CD14-positive monocyte (primary cell): ENCODE results near the gene UGT3A1. TPM values are rescaled to one million over a fixed set of nuclear protein-coding genes. Genes with fewer than 3 reads are reported as not detected.

Experiments
- DNase-seq, 3 donors: peaks; one replicate each; pipeline ENCODE4 v3.0.0-alpha.2; 2011 to 2022
- H2AFZ ChIP-seq: 2 replicates; pipeline ENCODE4 v1.6.0; 2012; ENCODE audit warnings: mild to moderate bottlenecking, low read depth, low read length, inconsistent platforms; ENCODE audit not compliant: insufficient read depth, poor library complexity, severe bottlenecking
- H3K27ac ChIP-seq, 2 donors: 1 replicate in 1 of 2; 2 replicates in 1 of 2; pipeline ENCODE4 v1.5.1; 2012 to 2013; ENCODE audit warnings: low read length in 2 of 2, control low read depth in 1 of 2, inconsistent platforms in 1 of 2, low read depth in 1 of 2, mild to moderate bottlenecking in 1 of 2
- H3K27me3 ChIP-seq, 2 donors: one replicate each; pipeline versions ENCODE4 v1.6.0 to v1.6.1; 2011 to 2013; ENCODE audit warnings: low read length in 2 of 2; ENCODE audit not compliant: control insufficient read depth in 2 of 2, insufficient read depth in 2 of 2
- H3K36me3 ChIP-seq, 2 donors: replicated peaks in 1 of 2; 1 replicate in 1 of 2; 2 replicates in 1 of 2; pipeline versions ENCODE4 v1.5.1 to v1.6.1; 2012 to 2013; ENCODE audit warnings: low read length in 2 of 2, control low read depth in 1 of 2, inconsistent platforms in 1 of 2, mild to moderate bottlenecking in 1 of 2; ENCODE audit not compliant: insufficient read depth in 2 of 2, control insufficient read depth in 1 of 2
- H3K4me1 ChIP-seq, 2 donors: 1 replicate in 1 of 2; 2 replicates in 1 of 2; pipeline versions ENCODE4 v1.5.1 to v1.6.1; 2012 to 2013; ENCODE audit warnings: low read length in 2 of 2, control low read depth in 1 of 2, inconsistent platforms in 1 of 2, mild to moderate bottlenecking in 1 of 2, moderate library complexity in 1 of 2; ENCODE audit not compliant: insufficient read depth in 2 of 2, control insufficient read depth in 1 of 2
- H3K4me2 ChIP-seq: replicated peaks from 2 replicates; pipeline ENCODE3; 2012; ENCODE audit warnings: low read length, moderate library complexity, mild to moderate bottlenecking; ENCODE audit not compliant: poor library complexity, severe bottlenecking; ENCODE audit errors: extremely low read depth
- H3K4me3 ChIP-seq, 3 experiments: fragments of 200-600 bp in 1 of 3; sonication (generic) in 1 of 3; replicated peaks in 1 of 3; 1 replicate in 2 of 3; 2 replicates in 1 of 3; pipeline ENCODE4 v1.5.1; 2011 to 2013; ENCODE audit warnings: low read length in 3 of 3, mild to moderate bottlenecking in 3 of 3, control low read depth in 2 of 3, low read depth in 2 of 3, inconsistent platforms in 1 of 3, moderate library complexity in 1 of 3
- H3K79me2 ChIP-seq: 2 replicates; pipeline ENCODE4 v1.6.0; 2012; ENCODE audit warnings: mild to moderate bottlenecking, control low read depth, inconsistent platforms, low read length, moderate library complexity; ENCODE audit not compliant: insufficient read depth
- H3K9ac ChIP-seq: 2 replicates; pipeline ENCODE4 v1.6.0; 2017; ENCODE audit warnings: low read length, mild to moderate bottlenecking; ENCODE audit not compliant: insufficient read depth, poor library complexity, severe bottlenecking
- H3K9me3 ChIP-seq, 2 donors: replicated peaks in 1 of 2; 1 replicate in 1 of 2; 2 replicates in 1 of 2; pipeline versions ENCODE4 v1.5.1 to v1.6.1; 2012 to 2013; ENCODE audit warnings: low read length in 2 of 2, control low read depth in 1 of 2; ENCODE audit not compliant: control insufficient read depth in 1 of 2, insufficient read depth in 1 of 2
- H4K20me1 ChIP-seq: 2 replicates; pipeline ENCODE4 v1.6.0; 2012; ENCODE audit warnings: mild to moderate bottlenecking, low read length, control low read depth, moderate library complexity; ENCODE audit not compliant: insufficient read depth
- H3K27ac Mint-ChIP-seq, 7 donors: one replicate each; pipeline ENCODE4 v1.8.0; 2020; ENCODE audit warnings: mild to moderate bottlenecking in 7 of 7, mixed read lengths in 7 of 7, moderate library complexity in 6 of 7, inconsistent platforms in 2 of 7
- H3K27me3 Mint-ChIP-seq, 3 donors: one replicate each; pipeline ENCODE4 v1.8.0; 2021 to 2022; ENCODE audit warnings: low read depth in 3 of 3, mild to moderate bottlenecking in 3 of 3, mixed read lengths in 3 of 3, moderate library complexity in 3 of 3, inconsistent platforms in 1 of 3
- H3K36me3 Mint-ChIP-seq, 2 donors: one replicate each; pipeline ENCODE4 v1.8.0; 2020; ENCODE audit warnings: mixed read lengths in 2 of 2, inconsistent platforms in 1 of 2, mild to moderate bottlenecking in 1 of 2
- H3K4me1 Mint-ChIP-seq: one replicate; pipeline ENCODE4 v1.8.0; 2020; ENCODE audit warnings: mild to moderate bottlenecking, mixed read lengths
- H3K4me3 Mint-ChIP-seq, 2 donors: one replicate each; pipeline ENCODE4 v1.8.0; 2020; ENCODE audit warnings: mild to moderate bottlenecking in 2 of 2, mixed read lengths in 2 of 2, moderate library complexity in 1 of 2
- H3K9me3 Mint-ChIP-seq, 7 donors: one replicate each; pipeline ENCODE4 v1.8.0; 2020 to 2022; ENCODE audit warnings: mixed read lengths in 7 of 7, mild to moderate bottlenecking in 6 of 7, moderate library complexity in 6 of 7, inconsistent platforms in 2 of 7
- WGBS: methylation state at CpG from one replicate; pipeline ENCODE4 v1.1.5; 2013; ENCODE audit warnings: missing lambda C conversion rate; ENCODE audit not compliant: insufficient coverage; 5-methylcytosine and 5-hydroxymethylcytosine counted together
- intact Hi-C, 2 donors: fragments of 100-400 bp; cut with micrococcal nuclease; formaldehyde crosslinking; loops; one replicate each; pipeline versions ENCODE4 v1.15.0 to v1.15.1; 2023
- polyA plus RNA-seq, 3 donors: library from polyadenylated mRNA; depleted of rRNA in 1 of 3; unstranded in 2 of 3; stranded (reverse) in 1 of 3; fragments of 300-500 nt in 2 of 3; fragments of >200 nt in 1 of 3; fragmentation: Illumina TruSeq in 2 of 3; gene quantifications; 1 replicate in 2 of 3; 2 replicates in 1 of 3; pipeline ENCODE4 v1.2.3, GENCODE V29; 2012 to 2021
- TF ChIP-seq, protein P1 (sequence below): fragments of 200-600 bp; IDR thresholded peaks from one replicate; pipeline ENCODE4 v1.8.0; 2022; ENCODE audit warnings: antibody characterized with exemption, mild to moderate bottlenecking

The UGT3A1 gene
- polyA plus RNA-seq, 3 donors, result not detected

DNA sequence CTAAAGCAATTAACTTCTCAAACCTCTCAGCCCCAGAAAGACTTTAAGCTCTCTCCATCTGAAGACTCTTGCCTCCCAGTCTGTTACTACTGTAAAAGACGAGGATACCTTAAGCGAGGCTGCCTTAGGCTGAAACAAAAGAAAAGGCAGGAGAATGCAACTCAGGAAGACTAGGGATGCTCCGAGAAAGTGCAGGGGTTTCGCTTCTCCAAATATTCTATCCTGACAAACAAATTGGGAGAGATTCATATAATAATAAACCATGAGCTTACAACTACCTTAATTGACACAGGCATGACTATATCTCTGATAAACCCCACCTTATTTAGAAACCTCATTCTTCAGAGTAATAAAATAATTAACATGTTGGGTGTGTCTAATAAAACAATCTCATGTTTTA lies 4.9 kb upstream of the UGT3A1 start:
- Mint-ChIP-seq H3K4me1 (no peaks in the 10 kb centered on the region), H3K9me3 (peaks cover 0 to 20% (median 6%) of the 10 kb centered on the region in 7 donors), H3K27ac (no peak overlapping the region), H3K4me3 (no peak overlapping the region), H3K36me3 (no peaks in the 10 kb centered on the region), H3K27me3 (peaks cover 3 to 16% (median 8%) of the 10 kb centered on the region in 3 donors)
- TF ChIP-seq, protein P1, sequence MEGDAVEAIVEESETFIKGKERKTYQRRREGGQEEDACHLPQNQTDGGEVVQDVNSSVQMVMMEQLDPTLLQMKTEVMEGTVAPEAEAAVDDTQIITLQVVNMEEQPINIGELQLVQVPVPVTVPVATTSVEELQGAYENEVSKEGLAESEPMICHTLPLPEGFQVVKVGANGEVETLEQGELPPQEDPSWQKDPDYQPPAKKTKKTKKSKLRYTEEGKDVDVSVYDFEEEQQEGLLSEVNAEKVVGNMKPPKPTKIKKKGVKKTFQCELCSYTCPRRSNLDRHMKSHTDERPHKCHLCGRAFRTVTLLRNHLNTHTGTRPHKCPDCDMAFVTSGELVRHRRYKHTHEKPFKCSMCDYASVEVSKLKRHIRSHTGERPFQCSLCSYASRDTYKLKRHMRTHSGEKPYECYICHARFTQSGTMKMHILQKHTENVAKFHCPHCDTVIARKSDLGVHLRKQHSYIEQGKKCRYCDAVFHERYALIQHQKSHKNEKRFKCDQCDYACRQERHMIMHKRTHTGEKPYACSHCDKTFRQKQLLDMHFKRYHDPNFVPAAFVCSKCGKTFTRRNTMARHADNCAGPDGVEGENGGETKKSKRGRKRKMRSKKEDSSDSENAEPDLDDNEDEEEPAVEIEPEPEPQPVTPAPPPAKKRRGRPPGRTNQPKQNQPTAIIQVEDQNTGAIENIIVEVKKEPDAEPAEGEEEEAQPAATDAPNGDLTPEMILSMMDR, result no peak
- H3K36me3 ChIP-seq, result no peaks in the 10 kb centered on the region
- no peaks in the 10 kb centered on the region for H3K79me2 ChIP-seq
- WGBS, result no CpG with 5 or more reads among the region's 4 CpGs
- no peak overlapping the region for H3K4me3 ChIP-seq
- peaks cover 5 to 7% of the 10 kb centered on the region in 2 donors for H3K27me3 ChIP-seq
- no peaks in the 10 kb centered on the region for H3K4me1 ChIP-seq
- H3K9ac ChIP-seq, result no peak overlapping the region
- H3K27ac ChIP-seq, result no peak overlapping the region
- H3K4me2 ChIP-seq, result no peak overlapping the region
- DNase-seq, result no peak
- intact Hi-C loops, result no loop called here
- no peaks in the 10 kb centered on the region for H4K20me1 ChIP-seq
- H2AFZ ChIP-seq, result no peak overlapping the region
- H3K9me3 ChIP-seq, result no peaks in the 10 kb centered on the region

DNA sequence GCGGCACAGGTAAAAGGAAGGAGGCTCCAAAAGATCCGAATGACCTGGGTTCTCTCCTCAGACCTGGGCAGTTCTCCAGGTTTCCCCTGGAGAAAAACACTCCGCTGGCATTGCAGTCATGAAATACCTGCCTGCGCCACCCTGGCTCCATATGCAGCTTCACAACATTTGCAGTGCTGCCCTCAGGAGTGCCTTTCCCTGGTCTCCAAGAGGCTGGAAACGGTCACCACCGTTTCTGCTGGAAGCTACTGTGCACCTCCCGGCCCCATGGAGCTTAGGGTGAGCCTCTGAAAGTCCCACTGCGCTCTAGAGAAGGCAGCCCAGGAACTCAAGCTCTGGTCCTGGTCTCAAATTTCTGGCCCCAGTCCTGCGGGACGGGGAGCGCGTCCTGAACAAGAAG lies 670 bp downstream of the UGT3A1 start:
- intact Hi-C loops, result no loop called here
- no peak overlapping the region for H3K4me3 Mint-ChIP-seq
- Histone ChIP-seq H3K27me3 (peaks cover 5 to 15% of the 10 kb centered on the region in 2 donors), H2AFZ (no peak overlapping the region), H3K4me1 (no peaks in the 10 kb centered on the region), H3K9me3 (peaks cover 0 to 11% of the 10 kb centered on the region in 2 donors), H4K20me1 (no peaks in the 10 kb centered on the region), H3K4me2 (no peak overlapping the region), H3K36me3 (no peaks in the 10 kb centered on the region), H3K9ac (no peak overlapping the region), H3K79me2 (no peaks in the 10 kb centered on the region), H3K4me3 (no peak overlapping the region), H3K27ac (no peak overlapping the region)
- no peak overlapping the region for H3K27ac Mint-ChIP-seq
- H3K4me1 Mint-ChIP-seq, result peaks cover 2% of the 10 kb centered on the region
- DNase-seq, result no peak
- TF ChIP-seq, protein P1, result no peak
- H3K9me3 Mint-ChIP-seq, result peaks cover 0 to 20% (median 13%) of the 10 kb centered on the region in 7 donors
- 60% methylated on average over 6 of the region's 12 CpGs for WGBS
- H3K27me3 Mint-ChIP-seq, result peaks cover 9 to 34% (median 22%) of the 10 kb centered on the region in 3 donors
- no peaks in the 10 kb centered on the region for H3K36me3 Mint-ChIP-seq
